Measurements from ENCODE around the gene SLC6A6.

SLC6A6 gene

DNA sequence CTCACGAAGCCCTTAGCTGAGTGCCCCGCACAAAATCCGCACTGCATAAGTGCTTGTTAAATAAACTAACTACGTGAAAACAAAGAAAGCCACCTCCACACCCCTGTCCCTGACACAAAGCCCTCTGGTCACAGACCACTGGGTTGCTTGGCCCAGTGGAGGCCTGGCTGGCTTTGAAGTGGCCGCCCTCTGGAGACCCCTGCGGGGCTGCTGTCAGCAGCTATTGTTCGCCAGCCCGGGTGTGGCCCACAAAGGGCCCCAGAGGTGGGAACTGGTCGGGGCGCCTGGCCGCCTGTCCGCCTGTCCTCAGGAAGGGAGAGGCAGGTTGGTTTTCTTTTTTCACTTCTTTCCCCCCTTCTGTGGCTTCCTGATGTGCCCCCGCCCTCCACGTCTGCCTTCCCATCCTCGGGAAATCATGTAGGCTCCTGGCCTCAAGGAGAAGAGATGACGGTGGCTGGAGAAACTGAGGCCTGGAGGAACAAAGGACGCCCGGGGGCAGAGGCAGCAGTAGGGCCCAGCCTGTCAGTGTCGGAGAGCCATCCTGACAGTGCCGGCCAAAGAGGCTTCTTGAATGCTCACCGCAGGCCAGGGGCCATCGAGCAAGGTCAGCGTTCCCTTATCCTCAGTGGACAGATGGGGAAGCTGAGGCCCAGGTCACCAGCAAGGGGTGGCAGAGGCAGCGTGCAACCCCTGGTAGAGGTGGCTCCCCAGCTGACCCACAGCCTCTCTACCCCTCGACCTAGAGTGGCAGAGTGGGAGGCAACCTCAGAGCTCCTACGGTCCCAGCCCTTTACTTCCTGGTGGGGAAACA lies 61.1 kb downstream of the SLC6A6 start:
- no peak overlapping the region for H3K4me3 ChIP-seq (ENCODE audit: low read depth, low read length)
- DNase-seq (ENCODE audit: low read depth, low spot score), result no peak
- in situ Hi-C loops (cut with HindIII; ENCODE audit: low sequenced_read_pairs), result no loop called here
- TF ChIP-seq, protein P1, sequence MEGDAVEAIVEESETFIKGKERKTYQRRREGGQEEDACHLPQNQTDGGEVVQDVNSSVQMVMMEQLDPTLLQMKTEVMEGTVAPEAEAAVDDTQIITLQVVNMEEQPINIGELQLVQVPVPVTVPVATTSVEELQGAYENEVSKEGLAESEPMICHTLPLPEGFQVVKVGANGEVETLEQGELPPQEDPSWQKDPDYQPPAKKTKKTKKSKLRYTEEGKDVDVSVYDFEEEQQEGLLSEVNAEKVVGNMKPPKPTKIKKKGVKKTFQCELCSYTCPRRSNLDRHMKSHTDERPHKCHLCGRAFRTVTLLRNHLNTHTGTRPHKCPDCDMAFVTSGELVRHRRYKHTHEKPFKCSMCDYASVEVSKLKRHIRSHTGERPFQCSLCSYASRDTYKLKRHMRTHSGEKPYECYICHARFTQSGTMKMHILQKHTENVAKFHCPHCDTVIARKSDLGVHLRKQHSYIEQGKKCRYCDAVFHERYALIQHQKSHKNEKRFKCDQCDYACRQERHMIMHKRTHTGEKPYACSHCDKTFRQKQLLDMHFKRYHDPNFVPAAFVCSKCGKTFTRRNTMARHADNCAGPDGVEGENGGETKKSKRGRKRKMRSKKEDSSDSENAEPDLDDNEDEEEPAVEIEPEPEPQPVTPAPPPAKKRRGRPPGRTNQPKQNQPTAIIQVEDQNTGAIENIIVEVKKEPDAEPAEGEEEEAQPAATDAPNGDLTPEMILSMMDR (IDR thresholded peaks at IDR 0.05; ENCODE audit: low read depth, low read length), result no peak

DNA sequence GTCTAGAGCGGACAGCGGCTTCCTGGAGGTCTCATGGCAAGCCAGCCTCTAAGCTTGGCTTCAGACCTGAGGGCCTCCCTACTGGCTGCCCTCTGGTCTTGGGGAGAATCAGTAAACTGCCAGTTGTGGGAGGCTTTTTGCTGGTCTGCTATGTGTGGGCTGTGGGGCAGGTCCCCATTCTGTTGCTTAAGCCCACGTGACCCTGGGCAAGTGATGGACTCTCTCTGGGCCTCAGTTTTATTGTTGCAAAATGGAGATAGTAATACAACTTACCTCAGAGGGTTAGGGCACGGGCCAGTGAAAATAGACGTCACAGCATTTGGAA lies 61.7 kb downstream of the SLC6A6 start:
- H3K4me3 ChIP-seq (ENCODE audit: low read depth, low read length), result no peak overlapping the region
- TF ChIP-seq, protein P1 (IDR thresholded peaks at IDR 0.05; ENCODE audit: low read depth, low read length), result no peak
- in situ Hi-C loops (cut with HindIII; ENCODE audit: low sequenced_read_pairs), result no loop called here
- no peak for DNase-seq (ENCODE audit: low read depth, low spot score)

DNA sequence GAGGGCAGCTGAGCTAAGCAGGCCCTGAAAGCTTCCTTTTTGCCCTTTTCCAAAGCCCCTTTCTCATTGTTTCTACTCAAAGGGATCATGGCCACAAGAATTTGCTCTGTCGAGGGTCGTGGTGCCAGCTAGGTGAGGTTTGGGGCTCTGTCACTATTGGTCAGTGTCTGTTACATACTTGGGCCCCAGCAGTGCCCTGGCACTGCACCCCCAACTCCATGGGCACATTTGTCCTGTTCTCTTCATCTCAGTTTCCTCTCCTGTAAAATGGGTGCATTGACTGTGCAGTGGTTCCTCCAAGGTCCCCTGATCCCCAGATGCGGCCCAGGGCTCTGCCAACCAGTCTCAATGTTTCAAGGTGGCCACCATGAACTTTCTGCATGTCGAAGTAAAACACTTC lies 62.1 kb downstream of the SLC6A6 start:
- no peak overlapping the region for H3K4me3 ChIP-seq (ENCODE audit: low read depth, low read length)
- in situ Hi-C loops (cut with HindIII; ENCODE audit: low sequenced_read_pairs), result no loop called here
- TF ChIP-seq, protein P1 (IDR thresholded peaks at IDR 0.05; ENCODE audit: low read depth, low read length), result no peak

DNA sequence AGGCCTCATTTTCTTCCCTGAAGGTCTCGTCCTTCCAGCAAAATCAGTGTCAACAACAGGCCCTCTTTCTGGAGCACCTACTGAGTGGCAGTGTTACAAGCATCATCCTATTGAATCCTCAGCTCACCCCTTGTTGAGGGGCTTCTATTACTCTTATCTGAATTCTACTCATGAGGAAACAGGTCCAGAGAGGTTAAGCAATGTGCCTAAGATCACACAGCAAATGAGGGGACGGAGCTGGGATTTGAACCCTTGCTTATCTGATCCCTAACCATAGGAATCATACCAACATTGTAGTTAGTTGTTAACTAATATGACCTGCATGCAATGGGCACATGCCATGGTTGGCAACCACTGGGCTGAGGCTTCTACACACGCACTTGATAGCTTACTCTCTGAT lies 63.0 kb downstream of the SLC6A6 start:
- in situ Hi-C loops (cut with HindIII; ENCODE audit: low sequenced_read_pairs), result no loop called here
- H3K4me3 ChIP-seq (ENCODE audit: low read depth, low read length), result no peak overlapping the region
- DNase-seq (ENCODE audit: low read depth, low spot score), result no peak
- TF ChIP-seq, protein P1 (IDR thresholded peaks at IDR 0.05; ENCODE audit: low read depth, low read length), result no peak

More for the DNA sequence above, 62.1 kb downstream of the SLC6A6 start:
- DNase-seq (ENCODE audit: low read depth, low spot score), result no peak

DNA sequence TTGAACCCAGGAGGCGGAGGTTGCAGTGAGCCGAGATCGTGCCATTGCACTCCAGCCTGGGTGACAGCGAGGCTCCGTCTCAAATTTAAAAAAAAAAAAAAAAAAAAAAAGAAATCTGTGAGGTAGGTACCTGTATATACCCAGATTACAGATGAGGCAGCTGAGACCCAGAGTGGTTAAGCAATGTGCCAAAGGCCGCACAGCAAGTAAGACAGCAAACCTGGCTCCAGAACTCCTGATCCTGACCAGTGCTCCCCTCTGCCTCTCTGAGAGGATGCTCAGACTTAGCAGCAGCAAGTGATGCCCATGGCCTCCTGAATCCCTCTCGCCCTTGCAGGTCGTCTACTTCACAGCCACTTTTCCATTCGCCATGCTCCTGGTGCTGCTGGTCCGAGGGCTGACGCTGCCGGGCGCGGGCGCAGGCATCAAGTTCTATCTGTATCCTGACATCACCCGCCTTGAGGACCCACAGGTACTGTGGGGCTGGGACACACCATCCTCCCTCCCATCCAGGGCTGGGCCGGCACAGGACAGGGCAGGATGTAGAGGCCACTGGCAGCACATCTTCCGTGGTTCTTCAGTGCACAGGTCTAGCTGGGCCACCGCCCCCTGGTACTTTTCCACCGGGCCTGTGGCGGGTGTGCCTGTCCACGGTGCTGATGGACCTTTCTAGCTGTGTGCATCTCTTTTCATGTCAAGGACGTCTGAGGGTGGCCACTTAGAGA lies 63.9 kb downstream of the SLC6A6 start:
- H3K4me3 ChIP-seq (ENCODE audit: low read depth, low read length), result no peak overlapping the region
- TF ChIP-seq, protein P1 (IDR thresholded peaks at IDR 0.05; ENCODE audit: low read depth, low read length), result no peak
- DNase-seq (ENCODE audit: low read depth, low spot score), result no peak
- in situ Hi-C loops (cut with HindIII; ENCODE audit: low sequenced_read_pairs), result no loop called here

DNA sequence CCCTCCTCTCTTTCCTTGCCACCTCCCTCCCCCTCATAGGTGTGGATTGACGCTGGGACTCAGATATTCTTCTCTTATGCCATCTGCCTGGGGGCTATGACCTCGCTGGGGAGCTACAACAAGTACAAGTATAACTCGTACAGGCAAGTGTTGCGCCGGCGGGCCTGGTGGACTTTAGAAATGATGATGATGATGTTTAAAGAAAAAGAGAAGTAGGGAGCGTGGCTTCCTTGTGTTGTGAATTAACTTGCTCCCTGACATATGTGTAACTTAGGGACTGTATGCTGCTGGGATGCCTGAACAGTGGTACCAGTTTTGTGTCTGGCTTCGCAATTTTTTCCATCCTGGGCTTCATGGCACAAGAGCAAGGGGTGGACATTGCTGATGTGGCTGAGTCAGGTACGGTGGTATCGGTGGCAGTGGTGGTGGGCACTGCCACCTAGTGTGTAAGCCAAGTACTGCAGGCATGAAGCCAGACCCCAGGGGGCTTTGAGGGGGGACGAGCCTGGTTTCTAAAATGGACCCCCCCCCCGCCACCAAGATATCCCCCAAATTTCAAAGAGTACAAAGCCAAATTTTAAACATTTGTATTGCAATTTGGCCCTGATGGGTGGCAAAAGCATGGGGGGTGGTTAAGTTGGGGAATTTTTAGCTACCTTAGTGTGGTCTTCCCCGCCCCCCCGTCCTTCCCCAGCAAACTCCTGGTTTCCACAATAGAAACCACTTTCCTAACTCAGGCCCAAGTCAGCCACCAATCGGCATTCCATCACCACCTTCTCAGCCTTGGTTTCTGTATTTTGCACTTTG lies 65.6 kb downstream of the SLC6A6 start:
- no peak for DNase-seq (ENCODE audit: low read depth, low spot score)
- TF ChIP-seq, protein P1 (IDR thresholded peaks at IDR 0.05; ENCODE audit: low read depth, low read length), result peak; percentile 92
- in situ Hi-C loops (cut with HindIII; ENCODE audit: low sequenced_read_pairs), result no loop called here
- H3K4me3 ChIP-seq (ENCODE audit: low read depth, low read length), result no peak overlapping the region
